HUES48 (cell line): ENCODE measurements around the gene RAB11FIP2.

Experiments
- H3K27ac ChIP-seq: one replicate; pipeline ENCODE4 v1.7.0; 2013; ENCODE audit warnings: low read depth, low read length, inconsistent platforms
- H3K27me3 ChIP-seq: 2 replicates; pipeline ENCODE4 v1.6.1; 2013; ENCODE audit warnings: mild to moderate bottlenecking, low read length; ENCODE audit not compliant: control insufficient read depth, insufficient read depth
- H3K36me3 ChIP-seq: 2 replicates; pipeline ENCODE4 v1.6.1; 2013; ENCODE audit warnings: low read length; ENCODE audit not compliant: control insufficient read depth, insufficient read depth
- H3K4me1 ChIP-seq: 2 replicates; pipeline ENCODE4 v1.6.1; 2013; ENCODE audit warnings: mild to moderate bottlenecking, low read length; ENCODE audit not compliant: control insufficient read depth, insufficient read depth
- H3K4me3 ChIP-seq: 2 replicates; pipeline ENCODE4 v1.5.1; 2013; ENCODE audit warnings: mild to moderate bottlenecking, low read depth, low read length
- H3K9ac ChIP-seq: 2 replicates; pipeline ENCODE4 v1.6.1; 2013; ENCODE audit warnings: mild to moderate bottlenecking, low read depth, low read length, moderate library complexity
- H3K9me3 ChIP-seq: 2 replicates; pipeline ENCODE4 v1.6.1; 2013; ENCODE audit warnings: low read length; ENCODE audit not compliant: control insufficient read depth, insufficient read depth

RAB11FIP2 gene

DNA sequence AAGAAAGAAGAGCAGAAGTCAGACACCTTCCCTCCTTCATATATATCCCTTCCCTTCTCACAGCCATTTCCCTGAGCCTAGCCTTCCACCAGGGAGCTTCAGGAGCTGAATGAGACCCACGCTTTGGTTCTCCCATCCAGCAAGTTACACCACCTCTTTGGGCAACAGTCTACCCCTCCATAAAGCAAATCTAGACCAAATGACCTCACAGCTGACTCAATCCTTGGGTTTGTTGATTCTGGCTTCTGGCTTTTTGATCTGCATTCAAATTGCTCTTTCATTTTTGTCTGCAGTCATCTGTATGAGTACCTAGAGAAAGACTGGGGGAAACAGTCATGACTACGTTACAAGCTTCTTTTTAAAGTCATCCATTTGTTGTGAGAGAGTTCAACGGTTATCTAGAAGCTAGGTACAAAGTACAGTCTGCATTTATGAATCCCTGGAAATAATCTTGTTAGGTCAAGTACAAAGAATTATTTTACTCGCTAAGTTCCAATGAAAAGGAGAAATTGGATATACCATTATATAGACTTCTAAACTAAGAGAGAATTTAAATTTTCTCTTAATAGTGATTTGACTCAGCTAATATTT is 86.3 kb downstream of the RAB11FIP2 start:
- peaks cover 4% of the 10 kb centered on the region; the same call in 1 of the 2 replicates for H3K4me1 ChIP-seq
- no peak overlapping the region for H3K4me3 ChIP-seq
- no peak overlapping the region for H3K9ac ChIP-seq
- H3K27ac ChIP-seq: no peak overlapping the region
- no peaks in the 10 kb centered on the region for H3K36me3 ChIP-seq
- no peaks in the 10 kb centered on the region for H3K9me3 ChIP-seq
- H3K27me3 ChIP-seq: no peaks in the 10 kb centered on the region

DNA sequence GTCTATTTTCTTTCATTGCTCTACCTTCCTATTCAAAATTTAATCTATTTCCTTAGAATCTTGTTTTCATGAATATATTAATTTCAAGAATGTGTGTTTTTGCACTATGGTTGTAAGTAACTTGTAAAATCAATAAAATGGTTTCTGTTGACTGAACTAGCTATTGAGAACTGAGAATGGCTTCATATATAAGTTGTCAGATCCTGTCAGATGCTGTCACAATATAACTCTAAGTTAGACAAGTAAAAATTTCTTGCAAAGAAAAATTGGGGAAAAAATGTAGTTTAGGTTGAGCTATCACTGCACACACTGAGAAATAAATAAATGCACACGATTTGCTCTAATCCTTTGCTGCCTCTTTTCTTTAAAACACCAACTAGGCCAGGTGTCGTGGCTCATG is 89.8 kb downstream of the RAB11FIP2 start:
- Histone ChIP-seq H3K9ac (no peak overlapping the region), H3K36me3 (no peaks in the 10 kb centered on the region), H3K9me3 (no peaks in the 10 kb centered on the region), H3K4me1 (peaks cover 4% of the 10 kb centered on the region; the same call in 1 of the 2 replicates), H3K4me3 (no peak overlapping the region), H3K27ac (no peak overlapping the region), H3K27me3 (no peaks in the 10 kb centered on the region)

DNA sequence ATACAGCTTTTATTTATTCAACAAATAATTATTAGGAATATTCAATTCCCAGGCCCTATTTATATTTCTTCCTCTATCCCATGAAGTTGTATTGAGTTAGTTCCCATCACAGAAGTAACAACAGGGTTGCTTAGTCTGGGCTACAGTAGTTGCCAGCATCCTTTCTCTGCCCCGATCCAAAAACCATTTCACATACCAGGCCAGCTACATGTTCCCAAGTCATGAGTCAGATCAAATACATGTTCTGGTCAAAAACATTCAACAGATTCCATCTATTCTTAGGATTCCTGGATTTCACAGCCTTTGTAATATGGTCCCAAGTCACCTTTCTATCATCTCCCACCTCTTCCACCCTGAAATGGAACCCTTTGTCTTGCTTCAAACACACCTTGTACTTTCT is 91.6 kb downstream of the RAB11FIP2 start:
- peaks cover 4% of the 10 kb centered on the region; the same call in 1 of the 2 replicates for H3K4me1 ChIP-seq
- no peaks in the 10 kb centered on the region for H3K27me3 ChIP-seq
- H3K9ac ChIP-seq: no peak overlapping the region
- no peaks in the 10 kb centered on the region for H3K9me3 ChIP-seq
- no peak overlapping the region for H3K27ac ChIP-seq
- no peak overlapping the region for H3K4me3 ChIP-seq
- no peaks in the 10 kb centered on the region for H3K36me3 ChIP-seq
